Activated naive CD8-positive, alpha-beta T cell treated with anti-CD3 and anti-CD28 coated beads, Interleukin-2, amount 10 ng/mL, durations not matched to agents 7 days and 5 days (primary cell): ENCODE results near the gene ACYP1. TPM values are rescaled to one million over a fixed set of nuclear protein-coding genes. Genes with fewer than 3 reads are reported as not detected.

ENCODE experiments used
- ATAC-seq: fragments of 150-1000 bp; cut with Tn5 transposase; one replicate; pipeline ENCODE4 v1.10.0; 2021; ENCODE audit warnings: low read depth, moderate library complexity
- POLR2A ChIA-PET: fragments of 350-600 bp; sonication (Branson Sonifier 250); formaldehyde crosslinking; loops from one replicate; lab custom pipeline; 2021; ENCODE audit warnings: antibody characterized with exemption; lab: Charles Lee
- DNase-seq: peaks from one replicate; pipeline ENCODE4 v3.0.0; 2021
- H3K27ac Mint-ChIP-seq: one replicate; pipeline ENCODE4 v1.8.0; 2022; ENCODE audit warnings: mild to moderate bottlenecking, mixed read lengths
- H3K27me3 Mint-ChIP-seq: one replicate; pipeline ENCODE4 v1.8.0; 2022; ENCODE audit warnings: mild to moderate bottlenecking, moderate library complexity, mixed read lengths
- H3K36me3 Mint-ChIP-seq: one replicate; pipeline ENCODE4 v1.8.0; 2021; ENCODE audit warnings: mild to moderate bottlenecking, mixed read lengths
- H3K4me1 Mint-ChIP-seq: one replicate; pipeline ENCODE4 v1.8.0; 2021; ENCODE audit warnings: mixed read lengths
- H3K4me3 Mint-ChIP-seq: one replicate; pipeline ENCODE4 v1.8.0; 2022; ENCODE audit warnings: mild to moderate bottlenecking, moderate library complexity, mixed read lengths
- H3K9me3 Mint-ChIP-seq: one replicate; pipeline ENCODE4 v1.8.0; 2021; ENCODE audit warnings: mixed read lengths
- total RNA-seq, 2 experiments: library from RNA; stranded (reverse); gene quantifications; one replicate each; pipeline ENCODE4 v1.2.3, GENCODE V29; 2021

ACYP1 gene
- total RNA-seq, 2 experiments from 2014 or later, result 50.7 to 54.7 TPM

- peaks cover 19% of the 10 kb centered on the region for H3K36me3 Mint-ChIP-seq
- H3K27me3 Mint-ChIP-seq, result no peaks in the 10 kb centered on the region
- H3K4me1 Mint-ChIP-seq, result peaks cover 18% of the 10 kb centered on the region
- DNase-seq (no peak), ATAC-seq (no peak)
- H3K9me3 Mint-ChIP-seq, result no peaks in the 10 kb centered on the region
- POLR2A ChIA-PET, result no interaction called here
- no peak overlapping the region for H3K4me3 Mint-ChIP-seq
- no peak overlapping the region for H3K27ac Mint-ChIP-seq
These were observed 17.5 kb downstream of the ACYP1 start for GRCh38 chr14:75046275-75046674.

- ATAC-seq, result no peak
- DNase-seq, result no peak
- POLR2A ChIA-PET, result no interaction called here
- peaks cover 9% of the 10 kb centered on the region for H3K4me1 Mint-ChIP-seq
- peaks cover 17% of the 10 kb centered on the region for H3K36me3 Mint-ChIP-seq
- H3K9me3 Mint-ChIP-seq, result no peaks in the 10 kb centered on the region
- no peak overlapping the region for H3K27ac Mint-ChIP-seq
- no peaks in the 10 kb centered on the region for H3K27me3 Mint-ChIP-seq
- no peak overlapping the region for H3K4me3 Mint-ChIP-seq
These were observed 19.1 kb downstream of the ACYP1 start for GRCh38 chr14:75044752-75045151.

DNA sequence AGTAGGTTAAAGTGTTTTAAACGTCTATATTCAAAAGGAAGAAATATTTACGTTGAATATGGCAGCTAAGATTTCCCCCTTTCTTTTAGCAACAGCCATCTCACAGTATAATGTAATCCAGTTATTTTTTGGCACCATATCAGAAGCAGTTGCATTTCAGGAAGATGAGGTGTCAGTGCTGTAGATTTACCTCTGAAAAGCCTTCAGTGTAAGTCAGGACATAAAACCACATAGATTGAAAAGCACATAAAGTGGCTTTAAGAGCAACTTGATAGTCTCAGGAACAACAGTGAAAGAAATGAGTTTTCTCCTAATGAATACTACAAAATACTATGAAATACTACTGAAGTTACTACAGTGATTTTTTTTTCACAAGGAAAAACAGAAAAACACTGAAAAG, 19.5 kb downstream of the ACYP1 start:
- no peaks in the 10 kb centered on the region for H3K9me3 Mint-ChIP-seq
- peaks cover 9% of the 10 kb centered on the region for H3K4me1 Mint-ChIP-seq
- H3K4me3 Mint-ChIP-seq, result no peak overlapping the region
- POLR2A ChIA-PET, result no interaction called here
- DNase-seq (no peak), ATAC-seq (no peak)
- H3K27ac Mint-ChIP-seq, result no peak overlapping the region
- no peaks in the 10 kb centered on the region for H3K27me3 Mint-ChIP-seq
- peaks cover 14% of the 10 kb centered on the region for H3K36me3 Mint-ChIP-seq

GRCh38 chr14:75042035-75042434, 21.8 kb downstream of the ACYP1 start:
- Mint-ChIP-seq H3K9me3 (no peaks in the 10 kb centered on the region), H3K27ac (no peak overlapping the region), H3K4me1 (peaks cover 6% of the 10 kb centered on the region), H3K27me3 (no peaks in the 10 kb centered on the region), H3K4me3 (no peak overlapping the region), H3K36me3 (peaks cover 9% of the 10 kb centered on the region)
- DNase-seq (no peak), ATAC-seq (no peak)
- POLR2A ChIA-PET, result no interaction called here

DNA sequence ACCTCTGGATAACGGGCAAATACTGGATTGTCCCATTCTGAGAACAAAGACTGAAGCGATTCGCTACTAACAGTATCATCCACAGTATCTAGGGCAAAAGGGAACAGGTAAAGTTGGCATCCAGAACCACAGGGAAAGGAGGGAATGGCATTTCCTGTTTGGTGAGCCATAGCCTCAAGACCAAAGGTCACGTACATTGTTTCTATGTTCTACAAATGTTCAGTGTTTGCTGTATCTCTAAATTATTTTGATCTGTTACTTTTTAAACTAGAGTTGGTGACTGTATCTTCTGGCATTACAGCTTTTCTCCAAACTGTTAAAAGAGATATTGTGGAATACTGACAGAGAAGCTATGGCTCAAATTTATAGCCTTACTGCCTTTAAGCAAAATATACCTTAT, 22.2 kb downstream of the ACYP1 start:
- no peak overlapping the region for H3K27ac Mint-ChIP-seq

GRCh38 chr14:75040959-75041358, 22.9 kb downstream of the ACYP1 start:
- ATAC-seq, result no peak
- no peaks in the 10 kb centered on the region for H3K27me3 Mint-ChIP-seq
- no peak for DNase-seq
- no peak overlapping the region for H3K4me3 Mint-ChIP-seq
- peaks cover 6% of the 10 kb centered on the region for H3K36me3 Mint-ChIP-seq
- no peaks in the 10 kb centered on the region for H3K9me3 Mint-ChIP-seq
- H3K27ac Mint-ChIP-seq, result no peak overlapping the region
- POLR2A ChIA-PET, result no interaction called here
- peaks cover 7% of the 10 kb centered on the region for H3K4me1 Mint-ChIP-seq

More for the DNA sequence above, 22.2 kb downstream of the ACYP1 start:
- Mint-ChIP-seq H3K9me3 (no peaks in the 10 kb centered on the region), H3K27me3 (no peaks in the 10 kb centered on the region), H3K4me3 (no peak overlapping the region), H3K4me1 (peaks cover 6% of the 10 kb centered on the region), H3K36me3 (peaks cover 10% of the 10 kb centered on the region)
- ATAC-seq, result no peak
- no peak for DNase-seq
- POLR2A ChIA-PET, result no interaction called here

DNA sequence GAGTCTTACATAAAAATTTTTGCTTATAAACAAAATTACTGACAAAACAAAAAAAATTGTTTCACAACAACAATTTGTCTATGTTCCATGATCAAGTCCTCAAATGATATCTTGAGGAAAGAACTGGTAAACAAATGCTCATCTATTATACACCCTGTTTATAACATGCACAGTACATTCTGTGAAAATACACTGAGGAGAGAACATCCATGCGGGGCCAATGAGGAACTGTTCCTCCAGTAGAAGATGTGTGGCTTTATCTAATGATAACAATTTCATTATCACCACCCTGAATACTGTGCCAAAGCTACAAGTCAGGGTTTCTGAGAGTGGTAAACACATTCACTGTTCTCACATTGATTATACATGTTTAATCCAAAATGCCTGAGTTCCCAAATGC, 23.3 kb downstream of the ACYP1 start:
- Mint-ChIP-seq H3K9me3 (no peaks in the 10 kb centered on the region), H3K4me1 (peaks cover 3% of the 10 kb centered on the region), H3K4me3 (no peak overlapping the region), H3K36me3 (peaks cover 6% of the 10 kb centered on the region), H3K27me3 (no peaks in the 10 kb centered on the region), H3K27ac (no peak overlapping the region)
- ATAC-seq (no peak), DNase-seq (no peak)
- POLR2A ChIA-PET, result no interaction called here

DNA sequence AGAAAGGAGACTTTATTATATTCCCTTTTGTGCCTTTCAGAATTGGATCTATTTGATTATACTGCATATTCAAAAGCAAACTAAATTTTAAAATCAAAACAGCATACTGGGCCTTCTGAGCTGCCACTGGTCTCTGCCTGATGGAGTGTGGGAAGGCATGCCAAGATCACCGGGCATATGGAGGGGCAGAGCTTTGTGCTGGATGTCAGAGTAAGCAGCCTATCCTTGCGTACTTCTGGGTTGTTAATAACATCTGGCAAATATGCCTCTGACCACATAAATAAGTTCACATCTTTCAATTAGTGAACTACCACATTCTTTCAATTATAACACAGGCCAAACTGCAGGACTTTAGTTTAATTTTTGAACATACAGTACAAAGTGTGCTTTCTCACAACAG, 30.9 kb downstream of the ACYP1 start:
- peaks cover 1% of the 10 kb centered on the region for H3K4me1 Mint-ChIP-seq
- H3K36me3 Mint-ChIP-seq, result peaks cover 16% of the 10 kb centered on the region
- H3K27me3 Mint-ChIP-seq, result no peaks in the 10 kb centered on the region
- no peak overlapping the region for H3K27ac Mint-ChIP-seq
- no peaks in the 10 kb centered on the region for H3K9me3 Mint-ChIP-seq
- POLR2A ChIA-PET, result no interaction called here
- H3K4me3 Mint-ChIP-seq, result no peak overlapping the region
- ATAC-seq (no peak), DNase-seq (no peak)

GRCh38 chr14:75030147-75030546, 33.7 kb downstream of the ACYP1 start:
- DNase-seq (no peak), ATAC-seq (no peak)
- Mint-ChIP-seq H3K27me3 (no peaks in the 10 kb centered on the region), H3K36me3 (peaks cover 14% of the 10 kb centered on the region), H3K27ac (no peak overlapping the region), H3K4me1 (no peaks in the 10 kb centered on the region), H3K9me3 (no peaks in the 10 kb centered on the region), H3K4me3 (no peak overlapping the region)
- POLR2A ChIA-PET, result no interaction called here

- Mint-ChIP-seq H3K27ac (no peak overlapping the region), H3K27me3 (no peaks in the 10 kb centered on the region), H3K4me3 (no peak overlapping the region), H3K4me1 (no peaks in the 10 kb centered on the region), H3K36me3 (peaks cover 10% of the 10 kb centered on the region), H3K9me3 (no peaks in the 10 kb centered on the region)
- ATAC-seq (no peak), DNase-seq (no peak)
- POLR2A ChIA-PET, result no interaction called here
These were observed 37.9 kb downstream of the ACYP1 start for GRCh38 chr14:75025876-75026275.

DNA sequence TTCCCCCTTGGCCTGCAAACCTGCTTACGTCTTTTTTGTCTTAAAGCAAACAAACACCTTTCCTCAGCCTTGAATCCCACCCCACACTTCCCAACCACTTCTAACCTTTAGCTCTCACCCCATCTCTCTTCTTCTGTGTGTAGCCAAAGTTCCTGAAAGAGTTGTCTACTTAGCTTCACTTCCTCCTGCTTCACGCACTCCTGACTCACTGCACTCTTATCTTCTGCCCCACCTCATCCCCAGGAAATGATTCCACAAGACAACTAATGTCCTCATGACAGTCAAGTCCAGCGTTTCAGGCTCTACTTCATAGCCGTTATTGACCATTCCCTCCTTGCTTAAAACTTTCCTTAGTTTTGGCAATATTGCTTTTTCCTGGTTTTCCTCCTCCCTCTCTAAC, 38.7 kb downstream of the ACYP1 start:
- H3K4me3 Mint-ChIP-seq, result no peak overlapping the region
- H3K27ac Mint-ChIP-seq, result no peak overlapping the region
- H3K36me3 Mint-ChIP-seq, result peaks cover 9% of the 10 kb centered on the region
- no peaks in the 10 kb centered on the region for H3K9me3 Mint-ChIP-seq
- ATAC-seq (no peak), DNase-seq (no peak)
- POLR2A ChIA-PET, result no interaction called here
- no peaks in the 10 kb centered on the region for H3K4me1 Mint-ChIP-seq
- no peaks in the 10 kb centered on the region for H3K27me3 Mint-ChIP-seq

DNA sequence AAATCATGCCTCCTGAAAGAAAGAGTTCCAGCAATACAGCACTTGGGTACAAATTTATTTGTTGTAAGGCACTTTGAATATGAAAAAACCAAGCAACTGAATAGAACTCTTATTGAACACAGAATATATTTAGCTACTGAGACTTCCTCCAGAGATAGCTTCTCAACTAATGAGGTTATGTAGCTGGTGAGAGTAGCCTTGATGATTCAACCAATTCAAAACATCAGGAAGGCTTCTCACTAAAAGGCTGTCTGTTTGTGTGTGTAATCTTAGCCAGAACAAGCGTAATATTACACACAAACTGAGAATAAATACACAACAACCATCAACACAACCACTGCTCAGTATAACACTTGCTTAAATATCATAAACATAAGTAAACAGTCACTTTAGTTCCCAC, 40.7 kb downstream of the ACYP1 start:
- ATAC-seq (no peak), DNase-seq (no peak)
- Mint-ChIP-seq H3K4me1 (no peaks in the 10 kb centered on the region), H3K36me3 (peaks cover 11% of the 10 kb centered on the region), H3K9me3 (no peaks in the 10 kb centered on the region), H3K27me3 (no peaks in the 10 kb centered on the region), H3K27ac (no peak overlapping the region), H3K4me3 (no peak overlapping the region)
- POLR2A ChIA-PET, result no interaction called here

DNA sequence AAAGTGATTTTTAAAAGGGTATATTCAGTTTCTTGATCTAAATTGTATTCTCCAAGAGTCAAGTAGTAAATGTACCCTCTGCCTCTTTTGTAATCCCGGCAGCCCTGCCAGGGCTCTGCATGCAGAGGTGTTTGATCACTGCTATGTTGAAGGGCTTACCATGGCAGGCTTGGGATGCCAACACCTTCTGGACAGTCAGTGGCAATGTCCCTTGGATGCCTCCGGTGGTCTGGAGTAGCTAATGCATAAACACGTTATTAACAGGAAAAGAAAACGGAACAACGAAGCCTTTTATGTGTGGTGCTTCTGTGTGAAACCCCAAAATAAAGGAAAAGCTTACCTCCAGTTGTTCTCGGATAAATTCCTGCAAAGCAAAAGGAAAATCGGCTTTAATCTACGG, 41.2 kb downstream of the ACYP1 start:
- Mint-ChIP-seq H3K36me3 (peaks cover 11% of the 10 kb centered on the region), H3K27ac (no peak overlapping the region), H3K9me3 (no peaks in the 10 kb centered on the region), H3K4me3 (no peak overlapping the region), H3K27me3 (no peaks in the 10 kb centered on the region), H3K4me1 (no peaks in the 10 kb centered on the region)
- ATAC-seq (no peak), DNase-seq (no peak)
- POLR2A ChIA-PET, result no interaction called here

DNA sequence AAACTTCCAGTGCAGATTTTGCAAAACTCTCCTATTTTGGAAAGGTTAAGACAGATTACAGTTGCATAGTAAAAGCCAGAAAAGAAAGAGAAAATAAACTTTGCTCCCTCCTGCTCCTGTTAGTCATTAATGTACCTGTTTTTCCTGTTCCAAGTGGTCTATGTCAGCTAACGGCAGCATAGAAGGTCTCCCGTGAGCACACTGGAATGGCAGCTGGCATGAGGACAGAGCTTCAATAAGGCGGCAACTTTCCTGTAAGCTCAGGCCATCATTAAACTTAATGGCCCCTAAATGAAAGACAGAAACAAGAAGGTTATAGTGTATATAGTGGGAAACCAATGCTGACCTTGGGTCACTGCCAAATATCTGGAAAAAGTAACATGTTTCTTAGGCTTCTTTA, 45.1 kb downstream of the ACYP1 start:
- Mint-ChIP-seq H3K27me3 (no peaks in the 10 kb centered on the region), H3K9me3 (no peaks in the 10 kb centered on the region), H3K27ac (no peak overlapping the region), H3K4me1 (no peaks in the 10 kb centered on the region), H3K36me3 (peaks cover 27% of the 10 kb centered on the region), H3K4me3 (no peak overlapping the region)
- no peak for DNase-seq
- POLR2A ChIA-PET, result interaction anchor here (1.1 kb wide), 1 partner anchor 12 kb away, joined by 3 read pairs; no protein-coding TSS in a partner anchor
- ATAC-seq, result no peak

- ATAC-seq, result no peak
- Mint-ChIP-seq H3K9me3 (no peaks in the 10 kb centered on the region), H3K36me3 (peaks cover 28% of the 10 kb centered on the region), H3K27me3 (no peaks in the 10 kb centered on the region), H3K4me3 (no peak overlapping the region), H3K27ac (no peak overlapping the region), H3K4me1 (peaks cover 5% of the 10 kb centered on the region)
- DNase-seq, result no peak
- POLR2A ChIA-PET, result no interaction called here
These were observed 47.0 kb downstream of the ACYP1 start for GRCh38 chr14:75016815-75017214.
